Measurements from ENCODE around the gene TACC3.
"Not testable (repeated sequence)": the region's sequence is repeated elsewhere in the genome, so short reads cannot be mapped to it uniquely, and the experiment has no call there.

Gene TACC3

DNA sequence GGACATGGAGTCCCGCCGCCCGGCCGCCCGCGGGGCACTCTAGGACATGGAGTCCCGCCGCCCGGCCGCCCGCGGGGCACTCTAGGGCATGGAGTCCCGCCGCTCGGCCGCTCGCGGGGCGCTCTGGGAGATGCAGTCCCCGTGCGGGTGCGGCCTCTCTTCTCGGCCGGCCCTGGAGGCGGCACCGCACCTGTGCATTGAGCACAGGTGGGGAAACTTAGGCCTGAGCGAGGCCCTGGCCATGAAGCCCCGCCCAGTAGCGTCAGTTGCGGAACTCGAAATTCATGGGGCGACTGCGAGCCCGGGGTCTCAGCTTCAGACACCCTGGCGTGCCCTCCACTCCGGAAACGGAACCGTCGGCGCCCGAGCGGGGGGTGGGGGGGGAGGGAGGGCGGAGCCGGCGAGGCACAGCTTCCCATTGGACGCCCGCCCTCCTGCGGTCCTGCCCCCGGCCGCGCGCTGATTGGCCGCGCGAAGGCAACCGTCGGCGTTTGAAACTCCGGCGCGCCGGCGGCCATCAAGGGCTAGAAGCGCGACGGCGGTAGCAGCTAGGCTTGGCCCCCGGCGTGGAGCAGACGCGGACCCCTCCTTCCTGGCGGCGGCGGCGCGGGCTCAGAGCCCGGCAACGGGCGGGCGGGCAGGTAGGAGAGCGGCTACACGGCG, at the start of gene TACC3, which contains the start of gene TMEM129:
Gene TACC3 (plus strand): TSS at position 519 of the 663 bp plus-strand sequence. CDS start 1,901 bp downstream, outside the sequence.
Gene TMEM129 (minus strand): TSS at position 321 of the 663 bp plus-strand sequence. CDS start 486 bp downstream, outside the sequence.
- peak; percentile 80 to 81 for DNase-seq

DNA sequence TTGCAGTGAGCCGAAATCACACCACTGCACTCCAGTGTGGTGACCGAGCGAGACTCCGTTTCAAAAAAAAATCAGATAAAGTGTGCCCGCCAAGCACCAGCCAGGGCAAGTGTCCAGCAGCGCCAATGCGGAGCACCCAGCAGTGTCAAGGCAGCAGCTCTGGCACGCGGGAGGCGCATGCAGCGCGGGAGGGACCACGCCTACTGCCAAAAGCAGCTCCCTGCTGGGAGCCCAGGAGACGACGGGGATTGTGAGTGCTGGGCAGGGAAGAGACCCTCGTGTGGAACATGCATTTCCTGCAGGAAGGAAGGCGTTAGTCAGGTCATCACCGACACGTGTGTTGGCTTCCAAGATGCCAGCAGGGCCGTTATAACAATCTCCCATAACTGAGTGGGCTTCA, 47.6 kb upstream of the TACC3 start:
- DNase-seq = no peak

DNA sequence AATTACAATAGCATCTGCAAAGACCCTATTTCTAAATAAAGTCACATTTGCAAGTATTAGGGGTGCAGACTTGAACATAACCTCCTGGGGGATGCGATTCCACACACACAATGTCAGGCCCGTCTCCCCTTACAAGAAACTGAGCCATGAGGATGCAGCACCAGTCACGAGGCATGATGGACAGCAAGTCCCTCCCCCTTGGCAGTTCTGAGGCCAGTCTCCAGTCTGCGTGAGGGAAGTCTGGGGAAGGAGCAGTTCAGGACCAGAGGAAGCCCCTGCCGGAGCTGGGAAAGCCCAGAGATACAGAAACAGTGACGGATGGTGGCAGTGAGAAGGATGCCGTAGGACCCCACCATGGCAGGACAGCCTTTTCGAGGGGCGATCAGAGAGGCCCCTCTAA, 46.6 kb upstream of the TACC3 start:
- no peak for DNase-seq

DNA sequence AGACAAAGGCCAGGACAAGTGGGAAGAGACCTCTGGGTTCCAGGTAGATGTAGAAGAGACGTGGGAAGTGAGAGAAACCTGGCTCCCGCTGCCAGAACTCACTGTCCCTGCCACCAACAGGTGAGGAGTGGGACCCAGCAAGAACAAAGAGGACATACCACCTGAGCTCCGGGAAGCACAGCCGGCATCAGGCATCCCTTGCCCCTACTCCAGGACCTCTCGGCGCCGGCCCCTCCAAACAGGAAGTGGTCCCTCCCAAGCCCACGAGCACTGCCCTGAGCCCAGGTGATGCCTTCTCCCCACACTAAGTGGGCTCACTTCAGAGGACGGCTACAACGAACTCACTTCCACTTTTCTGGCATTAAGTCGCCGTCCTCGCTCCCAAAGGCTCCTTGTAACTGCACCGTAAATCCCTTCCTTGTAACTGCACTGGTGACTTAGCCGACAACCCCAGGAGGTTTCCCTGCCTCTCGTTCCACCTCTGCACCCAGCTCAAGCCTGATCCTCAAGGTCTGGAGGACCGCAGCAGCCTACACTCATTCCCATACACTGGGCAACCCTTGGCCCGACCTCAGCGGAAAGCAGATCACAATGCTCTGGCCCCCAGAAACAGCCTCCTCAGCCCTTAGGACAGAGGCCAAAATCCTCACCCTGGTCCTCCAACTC, 46.1 kb upstream of the TACC3 start:
- no peak for DNase-seq

DNA sequence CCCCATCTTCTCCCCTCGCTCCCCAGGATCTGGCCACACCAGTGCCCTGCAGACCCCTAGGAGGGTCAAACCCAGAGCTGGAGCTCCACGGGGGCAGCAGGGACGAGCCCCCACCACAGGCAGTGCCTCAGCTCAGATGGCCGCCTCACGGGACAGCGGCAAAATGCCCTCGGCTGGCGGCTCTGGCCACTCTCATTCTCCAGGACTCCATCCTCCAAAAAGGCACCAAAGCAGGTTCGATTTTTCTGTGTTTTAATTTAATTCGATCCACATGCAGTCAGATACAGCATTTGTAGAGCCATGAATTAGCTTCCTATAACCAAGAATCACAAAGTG, 45.6 kb upstream of the TACC3 start:
- no peak for DNase-seq

DNA sequence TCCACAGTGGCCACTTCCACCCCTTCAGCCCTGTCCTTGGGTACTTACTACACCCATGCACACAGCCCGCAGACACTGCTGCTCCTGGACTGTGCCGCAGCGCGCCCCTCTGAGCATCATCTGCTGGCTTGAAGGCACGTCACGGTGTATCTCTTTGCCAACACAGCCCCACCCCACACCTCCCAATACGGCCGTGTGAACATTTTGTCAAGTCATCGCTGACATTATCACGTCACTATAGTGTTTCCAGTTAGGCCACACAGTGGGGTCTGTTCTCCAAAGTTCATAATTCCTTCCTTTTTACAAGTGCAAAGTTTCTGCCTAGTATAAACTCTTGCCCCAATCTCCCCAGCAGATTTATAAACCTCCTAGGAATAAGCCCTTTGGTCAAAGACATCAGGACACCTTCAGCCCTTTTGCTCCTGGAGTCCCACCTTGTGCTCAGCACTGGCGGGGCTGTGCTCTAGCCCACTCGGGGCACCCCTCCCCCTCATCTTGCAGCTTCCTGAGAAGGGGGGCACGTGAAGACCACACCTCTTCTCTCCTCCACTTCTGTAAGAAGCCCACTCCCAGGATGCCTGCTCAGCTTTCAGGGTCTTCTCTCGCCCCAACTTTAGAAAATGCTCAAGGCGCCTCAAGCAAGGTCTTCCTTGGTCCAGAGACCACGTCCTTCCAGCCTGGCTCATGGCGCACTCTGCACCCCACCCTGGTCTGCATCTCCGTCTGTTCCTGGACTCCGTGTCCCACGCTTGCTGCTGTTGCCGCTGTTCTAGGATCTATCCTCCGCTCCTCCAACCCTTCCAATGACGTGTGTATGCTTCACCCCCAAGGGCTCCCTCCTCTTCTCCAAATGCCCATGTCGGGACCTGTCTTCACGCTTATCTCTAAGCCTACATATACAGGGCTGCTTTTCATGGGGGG, 44.5 kb upstream of the TACC3 start:
- DNase-seq = no peak

DNA sequence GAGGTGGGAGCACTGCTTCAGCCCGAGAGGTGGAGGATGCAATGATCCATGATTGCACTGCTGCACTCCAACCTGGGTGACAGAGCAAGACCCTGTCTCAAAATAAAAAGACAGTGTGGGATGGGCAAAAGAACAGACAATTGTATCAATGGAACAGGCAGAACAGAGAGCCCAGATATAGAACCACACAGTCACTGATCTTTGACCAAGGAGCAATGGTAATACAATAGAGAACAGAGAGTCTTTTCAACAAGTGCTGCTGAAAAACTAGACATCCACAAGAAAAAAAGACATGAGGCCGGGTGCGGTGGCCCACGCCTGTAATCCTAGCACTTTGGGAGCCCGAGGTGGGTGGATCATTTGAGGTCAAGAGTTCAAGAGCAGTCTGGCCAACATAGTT, 43.1 kb upstream of the TACC3 start:
- DNase-seq = no peak

DNA sequence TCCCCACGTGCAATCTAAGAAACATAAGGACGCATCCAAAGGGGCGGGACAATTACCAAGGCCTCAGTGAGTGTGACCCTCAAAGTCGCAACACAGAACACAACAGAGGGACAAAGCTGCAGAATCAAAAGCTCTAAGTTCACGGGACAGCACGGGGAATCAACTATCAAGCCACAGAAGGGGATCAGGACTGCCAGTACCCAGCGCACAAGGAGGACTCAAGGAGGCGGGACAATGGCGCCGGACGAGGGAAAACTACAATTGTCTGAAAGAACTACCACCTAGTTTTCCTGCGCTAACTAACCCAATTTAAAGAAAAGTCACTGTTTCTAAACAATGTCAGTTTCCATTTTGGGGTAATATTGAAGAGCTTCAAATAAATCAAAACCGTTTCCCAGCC, 38.5 kb upstream of the TACC3 start:
- no peak for DNase-seq

DNA sequence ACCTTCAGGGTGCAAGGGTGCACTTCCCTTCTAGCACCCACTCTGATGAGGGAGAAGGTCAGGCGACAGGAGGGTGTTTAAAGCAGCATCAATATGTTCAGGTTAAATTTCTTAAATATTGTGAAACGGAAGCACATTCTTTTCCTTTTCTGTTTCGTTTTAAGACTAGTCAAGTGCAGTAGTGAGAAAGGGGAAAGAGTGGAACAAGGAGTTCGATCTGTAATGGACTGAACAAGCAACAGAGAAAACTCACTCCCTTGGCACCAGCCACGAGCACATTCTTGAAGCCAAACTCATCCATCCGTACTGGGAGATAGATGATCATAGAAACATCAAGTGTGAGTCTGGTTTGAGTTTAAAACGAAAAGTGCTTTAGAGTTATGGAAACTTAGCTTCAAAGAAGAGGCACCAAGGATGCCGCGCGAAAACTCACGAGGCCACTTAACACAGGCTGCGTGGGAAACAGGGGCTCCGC, 38.0 kb upstream of the TACC3 start:
- DNase-seq = no peak

DNA sequence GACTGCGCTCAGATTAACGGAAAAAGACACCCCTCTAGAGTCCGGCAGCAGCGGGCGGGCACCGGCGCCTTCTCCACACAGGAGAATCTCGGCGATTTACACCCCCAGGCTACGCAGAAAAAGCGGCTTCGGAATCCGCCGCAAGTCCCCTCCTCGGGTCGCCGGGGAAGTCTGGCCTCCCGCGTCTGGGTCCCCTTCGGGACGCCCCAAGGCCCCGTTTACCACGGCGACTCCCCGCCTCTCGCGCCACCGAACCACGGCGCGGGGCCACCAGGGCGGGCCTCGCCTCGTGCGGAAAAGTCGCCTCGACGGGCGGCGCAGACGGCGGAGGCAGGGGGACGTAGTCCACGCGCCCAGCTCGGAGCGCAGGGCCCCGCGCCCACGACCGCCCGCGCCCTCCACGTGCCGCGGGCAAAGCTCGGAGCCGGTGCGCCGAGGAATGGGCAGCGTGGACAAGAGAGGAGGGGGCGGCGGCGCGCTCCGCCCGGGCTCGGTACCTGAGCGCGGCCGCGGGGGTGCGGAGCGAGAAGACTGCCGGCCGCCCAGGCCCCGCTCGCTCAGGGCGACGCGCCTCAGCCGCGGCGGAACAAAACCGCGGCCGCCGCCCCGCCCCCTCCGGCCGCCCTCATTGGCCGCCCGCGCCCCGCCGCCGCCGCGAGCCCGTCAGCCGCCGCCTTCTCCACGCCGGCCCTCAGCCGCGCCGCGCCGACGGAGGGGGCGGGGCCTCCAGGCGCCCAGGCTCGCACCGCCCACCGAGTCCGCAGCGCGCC, 37.4 kb upstream of the TACC3 start, which contains the start of gene FAM53A:
Gene FAM53A (minus strand): TSS at position 578 of the 770 bp plus-strand sequence. CDS start 15,572 bp downstream, outside the sequence.
- peak; percentile 30 to 32 for DNase-seq

DNA sequence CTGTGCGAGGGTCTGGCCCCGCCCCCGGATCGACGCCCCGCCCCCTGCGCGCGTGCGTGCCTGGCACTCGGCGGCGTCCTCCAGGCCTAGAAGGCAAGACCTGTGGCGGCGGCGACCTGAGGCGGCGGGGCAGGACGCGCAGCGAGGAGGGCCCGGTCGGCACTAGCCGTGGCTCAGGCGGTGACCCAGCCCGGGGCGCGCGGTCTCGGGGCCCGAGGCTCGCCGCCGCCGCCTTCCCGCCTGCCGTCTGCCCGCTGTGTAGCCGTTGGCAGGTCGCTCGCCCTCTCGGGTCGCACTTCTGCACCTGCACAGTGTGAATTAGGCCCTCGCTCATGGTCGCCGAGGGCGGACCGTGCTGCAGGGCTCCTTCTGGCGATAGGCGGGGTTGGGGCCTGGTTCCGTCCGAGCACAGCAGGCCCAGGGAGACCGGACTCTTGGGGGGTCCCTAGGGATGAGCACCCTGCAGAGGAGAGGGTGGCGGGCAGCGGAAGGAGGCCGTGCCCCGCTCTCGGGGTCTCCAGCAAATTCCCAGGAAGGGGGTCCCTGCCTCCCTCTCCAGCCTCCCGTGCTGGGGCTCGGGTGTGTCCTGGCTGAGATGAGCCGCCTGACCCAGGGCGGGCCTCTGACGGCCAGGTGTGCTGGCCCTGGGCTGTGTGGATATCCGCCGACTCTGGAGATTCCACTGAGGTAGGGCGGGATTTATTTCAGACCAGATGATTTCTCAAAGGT, 36.7 kb upstream of the TACC3 start:
- no peak for DNase-seq

DNA sequence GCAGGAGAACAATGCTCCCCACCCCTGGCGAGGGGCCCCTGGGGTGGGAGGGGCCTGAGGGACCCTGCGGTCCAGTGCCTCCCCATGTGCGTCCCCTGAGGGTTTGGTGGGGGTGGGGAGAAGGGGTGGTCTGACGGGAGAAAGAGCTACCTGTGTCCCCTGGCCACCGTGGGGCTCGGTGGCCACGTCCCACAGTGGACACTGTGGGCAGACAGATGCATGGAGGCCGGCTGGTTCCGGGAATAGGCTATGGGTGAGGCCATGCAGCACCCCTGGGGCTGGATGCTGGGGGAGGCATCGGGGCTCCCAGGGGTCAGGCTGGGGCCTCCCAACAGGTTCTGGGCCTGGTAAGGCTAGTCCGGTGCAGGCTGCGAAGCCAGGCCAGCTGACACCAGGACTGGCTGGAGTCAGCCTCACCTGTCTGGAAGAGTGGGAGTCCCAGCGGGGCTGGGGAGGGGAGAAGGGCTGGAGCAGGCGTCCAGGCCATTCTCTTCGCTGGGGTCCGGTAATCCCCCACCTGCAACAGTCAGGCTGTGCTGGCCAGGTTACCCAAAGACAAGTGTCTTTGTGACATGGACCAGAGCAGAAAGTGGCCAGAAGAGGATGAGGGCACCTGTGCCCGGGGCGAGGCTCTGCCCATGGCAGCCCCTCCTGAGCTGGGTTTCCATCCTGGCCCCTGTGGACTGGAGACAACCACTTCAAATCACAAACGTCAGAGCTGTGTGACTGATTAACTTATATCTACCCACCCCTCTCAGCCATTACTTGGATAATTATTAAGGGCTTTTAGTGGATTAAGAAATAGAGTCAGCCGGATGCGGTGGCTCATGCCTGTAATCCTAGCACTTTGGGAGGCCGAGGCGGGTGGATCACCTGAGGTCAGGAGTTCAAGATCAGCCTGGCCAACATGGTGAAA, 35.8 kb upstream of the TACC3 start:
- DNase-seq = no peak

DNA sequence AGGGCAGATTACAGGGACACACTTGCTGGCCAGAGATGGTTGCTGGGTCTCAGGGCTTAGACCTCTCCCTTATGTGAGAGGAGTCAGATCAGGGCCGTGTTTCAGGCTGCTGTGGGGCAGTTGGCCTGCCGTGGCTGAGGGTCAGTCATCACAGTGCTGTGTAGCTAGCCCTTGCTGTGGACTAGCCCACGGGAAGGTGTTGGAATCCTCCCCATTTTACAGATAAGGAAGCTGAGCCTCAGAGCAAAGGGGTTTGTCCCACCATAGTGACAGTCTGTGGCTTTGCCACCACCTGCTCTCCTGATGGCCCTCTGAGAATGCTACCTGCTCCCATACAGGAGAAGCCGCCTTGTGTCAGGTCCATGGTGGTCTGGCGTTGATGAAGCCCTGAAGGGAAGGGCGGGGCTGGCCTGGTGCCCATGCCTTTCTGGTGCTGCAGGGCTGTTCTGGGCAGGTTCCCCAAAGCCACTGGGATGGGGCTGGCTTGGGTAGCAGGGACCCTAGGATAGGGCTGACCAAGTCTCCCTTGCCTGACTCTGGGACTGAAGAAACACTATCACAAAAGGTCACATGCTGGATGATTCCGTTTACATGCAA, 34.8 kb upstream of the TACC3 start:
- no peak for DNase-seq

DNA sequence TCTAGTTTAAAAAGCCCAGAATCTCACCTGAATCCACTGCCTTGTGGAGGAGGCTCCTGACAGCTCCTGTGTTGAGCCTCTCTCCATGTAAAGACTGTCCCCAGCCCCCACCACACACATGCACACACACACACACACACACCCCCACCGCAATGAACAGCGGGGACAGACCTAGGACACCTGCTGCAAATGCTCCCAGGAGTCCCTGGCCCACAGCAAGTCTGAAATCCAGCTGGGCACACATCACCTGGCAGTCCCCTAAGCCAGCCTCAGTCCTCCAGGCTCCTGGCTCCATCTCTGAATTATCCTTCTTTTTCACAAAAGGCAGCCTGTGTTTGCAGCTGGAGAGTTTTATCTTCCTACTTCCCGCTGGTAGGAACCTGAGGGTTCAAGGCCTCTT, 30.6 kb upstream of the TACC3 start:
- DNase-seq = no peak

DNA sequence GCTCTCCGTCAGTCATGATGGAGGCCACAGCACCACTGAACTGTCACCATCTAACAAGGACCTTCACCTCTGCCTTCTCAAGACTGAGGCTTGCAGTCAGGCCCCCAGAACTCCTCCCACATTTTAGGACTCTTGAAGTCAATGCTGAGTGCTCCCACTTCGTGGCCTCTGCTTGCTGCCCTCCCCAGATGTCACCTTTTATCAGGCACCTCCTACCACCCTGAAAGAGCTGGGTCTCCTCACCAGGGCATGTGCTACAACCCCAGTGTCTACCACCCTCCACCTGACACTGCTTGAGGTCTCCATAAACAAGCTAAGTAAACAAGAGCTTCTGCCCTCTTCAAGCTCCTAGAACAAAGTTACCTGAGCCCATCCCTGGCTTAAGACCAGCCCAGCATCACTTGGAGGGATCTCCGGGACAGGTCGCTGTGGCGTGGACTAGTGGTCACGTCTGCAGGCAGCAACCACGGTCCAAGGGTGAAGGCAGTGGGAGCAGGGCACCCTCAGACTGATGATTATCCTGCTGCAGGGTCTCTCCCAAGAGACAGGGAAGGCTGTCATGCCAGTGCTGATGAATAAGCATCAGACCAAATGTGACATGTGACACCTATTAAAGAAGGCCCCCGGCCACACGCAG, 29.5 kb upstream of the TACC3 start:
- DNase-seq = no peak

DNA sequence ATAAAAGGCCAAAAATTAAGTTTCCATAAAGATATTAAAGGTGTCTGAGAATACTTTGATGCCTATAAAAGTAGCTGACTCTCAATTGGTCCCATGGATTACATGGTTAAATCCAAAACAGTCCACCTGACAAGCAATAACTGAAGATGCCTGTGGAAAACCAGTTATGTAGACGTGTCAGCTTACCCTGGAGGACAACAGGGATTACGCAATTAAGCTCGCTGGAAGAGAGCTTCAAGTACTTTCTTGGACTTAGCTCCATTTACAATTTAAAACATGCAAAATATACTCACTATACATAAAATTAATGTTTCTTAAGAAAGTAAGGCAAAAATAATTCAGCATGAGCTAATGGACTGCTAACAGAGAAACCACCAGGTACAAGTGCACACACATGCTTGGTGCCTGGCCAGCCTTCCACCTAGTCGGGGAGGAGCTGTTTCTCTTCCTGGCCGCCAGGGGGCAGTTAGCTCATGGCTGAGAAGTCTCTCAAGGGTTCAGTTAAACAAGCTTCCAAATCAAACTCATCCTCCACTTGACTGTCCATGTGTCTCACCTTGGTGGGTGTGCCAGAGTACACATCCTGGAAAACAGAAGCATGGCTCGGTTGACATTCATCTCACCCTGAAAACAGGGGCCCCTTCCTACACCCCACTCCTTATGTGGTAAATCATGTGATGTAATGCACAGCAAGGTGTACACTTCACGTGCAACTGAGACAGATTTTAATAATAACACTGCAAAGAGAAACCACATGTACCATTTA, 28.0 kb upstream of the TACC3 start:
- DNase-seq = peak; percentile 16 to 55

DNA sequence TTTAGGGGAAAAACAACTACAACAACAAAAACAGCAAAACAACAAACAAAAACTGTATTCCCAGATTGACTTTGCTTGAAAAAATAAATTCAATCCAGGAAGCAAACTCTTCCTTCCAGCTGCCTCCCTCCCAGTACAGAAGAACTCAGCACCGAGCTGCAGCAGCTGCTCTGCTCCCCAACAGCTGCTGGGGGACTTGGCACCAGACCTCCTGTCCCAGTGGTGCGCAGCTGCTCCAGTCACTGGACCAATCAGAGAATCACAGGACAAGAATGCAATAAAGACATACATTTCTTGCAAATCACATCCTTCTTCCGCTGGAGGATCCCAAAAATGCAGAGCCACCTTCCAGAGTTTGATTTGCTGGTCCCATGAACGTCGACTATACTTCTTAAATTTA, 25.4 kb upstream of the TACC3 start:
- no peak for DNase-seq

DNA sequence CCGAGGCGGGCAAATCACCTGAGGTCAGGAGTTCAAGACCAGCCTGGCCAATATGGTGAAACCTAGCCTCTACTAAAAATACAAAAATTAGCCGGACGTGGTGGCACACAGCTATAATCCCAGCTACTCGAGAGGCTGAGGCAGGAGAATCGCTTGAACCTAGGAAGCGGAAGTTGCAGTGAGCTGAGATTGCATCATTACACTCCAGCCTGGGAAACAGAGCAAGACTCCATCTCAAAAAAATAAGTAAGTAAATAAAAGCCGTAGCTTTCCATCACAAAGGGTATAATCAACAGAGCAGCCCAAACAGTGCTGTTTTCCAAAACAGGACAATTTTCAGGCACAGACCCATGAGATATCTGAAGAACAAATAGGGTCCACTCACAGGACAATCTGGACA, 19.6 kb upstream of the TACC3 start:
- not testable (repeated sequence) for DNase-seq

DNA sequence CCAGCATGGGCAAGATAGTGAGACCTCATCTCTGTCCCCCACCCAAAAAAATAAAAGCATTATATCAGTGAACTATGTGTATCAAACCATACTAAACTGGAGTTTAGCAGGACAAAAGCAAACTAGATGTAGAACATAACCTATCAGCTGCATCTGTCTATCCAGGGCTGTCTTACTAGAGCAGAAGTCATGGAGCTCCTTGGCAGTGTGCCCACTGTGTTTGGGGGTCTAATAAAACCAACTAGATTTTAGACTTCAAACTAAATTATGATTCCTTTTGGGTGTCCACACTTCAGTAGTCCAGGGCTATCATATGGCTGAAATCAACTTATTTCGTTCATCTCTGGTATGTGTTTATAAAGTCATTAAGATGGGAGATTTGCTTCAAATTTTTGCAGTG, 17.5 kb upstream of the TACC3 start:
- DNase-seq = no peak
